GM12891 (cell line): ENCODE data around the gene SLC16A9. TPM values are rescaled to one million over a fixed set of nuclear protein-coding genes. Genes with fewer than 3 reads are reported as not detected.
"Not testable (repeated sequence)": the region's sequence is repeated elsewhere in the genome, so short reads cannot be mapped to it uniquely, and the experiment has no call there.

Source experiments
- DNase-seq: peaks from one replicate; pipeline ENCODE4 v3.0.0; 2011; ENCODE audit warnings: low spot score; ENCODE audit not compliant: insufficient read length
- FAIRE-seq: peaks from 2 replicates; lab custom pipeline; 2011; peaks lifted over from hg19 to GRCh38; lab: Jason Lieb, UNC
- PAX5 ChIP-seq: IDR thresholded peaks from 2 replicates; pipeline ENCODE4 v1.6.1; 2011; ENCODE audit warnings: low read length, moderate library complexity, mild to moderate bottlenecking; ENCODE audit not compliant: insufficient read depth, severe bottlenecking
- POLR2A ChIP-seq: IDR thresholded peaks from 2 replicates; pipeline ENCODE4 v1.6.1; 2011; ENCODE audit warnings: low read depth, low read length, control low read depth
- POLR2AphosphoS5 ChIP-seq: IDR thresholded peaks from 2 replicates; pipeline ENCODE4 v1.6.1; 2011; ENCODE audit warnings: low read depth, low read length, control low read depth
- POU2F2 ChIP-seq: IDR thresholded peaks from 2 replicates; pipeline ENCODE4 v1.6.1; 2011; ENCODE audit warnings: low read depth, mild to moderate bottlenecking, control low read depth, low read length, moderate library complexity
- SPI1 ChIP-seq: IDR thresholded peaks from 2 replicates; pipeline ENCODE4 v1.6.1; 2011; ENCODE audit warnings: low read depth, low read length, control low read depth
- TAF1 ChIP-seq: IDR thresholded peaks from 2 replicates; pipeline ENCODE4 v1.6.1; 2011; ENCODE audit warnings: low read depth, low read length, control low read depth
- polyA plus RNA-seq: library from polyadenylated mRNA; unstranded; fragments of >200 nt; gene quantifications from one replicate; pipeline ENCODE4 v1.2.1, GENCODE V29; 2012; ENCODE audit warnings: low read depth, missing spikeins, inconsistent platforms; ENCODE audit not compliant: missing spikeins

Gene SLC16A9
- 1.0 TPM for polyA plus RNA-seq

- DNase-seq (peak; percentile 71), FAIRE-seq (no peak)
- no peak for TF ChIP-seq TAF1
- TF ChIP-seq PAX5 = no peak
- TF ChIP-seq POLR2AphosphoS5 = no peak
- no peak for TF ChIP-seq POU2F2
- no peak for TF ChIP-seq SPI1
- TF ChIP-seq POLR2A = no peak
Observed at GRCh38 chr10:59709395-59710125, at the start of gene SLC16A9. Gene SLC16A9, minus strand, starts transcription at chr10:59709850. Its CDS starts 25,559 bp downstream, at chr10:59684291.

GRCh38 chr10:59757966-59758365 lies 48.3 kb upstream of the SLC16A9 start:
- FAIRE-seq = no peak
- DNase-seq = no peak
- no peak for TF ChIP-seq SPI1
- no peak for TF ChIP-seq POU2F2
- no peak for TF ChIP-seq PAX5
- TF ChIP-seq TAF1 = no peak
- TF ChIP-seq POLR2A = no peak
- no peak for TF ChIP-seq POLR2AphosphoS5

GRCh38 chr10:59754951-59755350 lies 45.3 kb upstream of the SLC16A9 start:
- DNase-seq = no peak
- FAIRE-seq = no peak

GRCh38 chr10:59753267-59753666 lies 43.6 kb upstream of the SLC16A9 start, which contains the start of gene MRLN:
Gene MRLN, minus strand, starts transcription at chr10:59753455.
- DNase-seq (no peak), FAIRE-seq (no peak)
- no peak for TF ChIP-seq PAX5

More at GRCh38 chr10:59754951-59755350, 45.3 kb upstream of the SLC16A9 start:
- TF ChIP-seq SPI1 (no peak), POLR2AphosphoS5 (no peak), POU2F2 (no peak), POLR2A (no peak), PAX5 (no peak), TAF1 (no peak)

GRCh38 chr10:59752278-59752940 lies 42.8 kb upstream of the SLC16A9 start:
- no peak for TF ChIP-seq PAX5
- no peak for TF ChIP-seq SPI1
- no peak for TF ChIP-seq POLR2A
- TF ChIP-seq POU2F2 = no peak
- no peak for TF ChIP-seq POLR2AphosphoS5
- no peak for TF ChIP-seq TAF1
- FAIRE-seq (no peak), DNase-seq (no peak)

GRCh38 chr10:59750155-59750945 lies 40.7 kb upstream of the SLC16A9 start:
- DNase-seq (no peak), FAIRE-seq (no peak)

GRCh38 chr10:59748834-59749233 lies 39.2 kb upstream of the SLC16A9 start:
- FAIRE-seq (no peak), DNase-seq (peak; percentile 5)
- TF ChIP-seq TAF1 (no peak), POLR2AphosphoS5 (no peak), SPI1 (no peak), PAX5 (no peak), POLR2A (no peak), POU2F2 (no peak)

More at GRCh38 chr10:59750155-59750945, 40.7 kb upstream of the SLC16A9 start:
- no peak for TF ChIP-seq POU2F2
- TF ChIP-seq POLR2A = no peak
- TF ChIP-seq POLR2AphosphoS5 = no peak
- no peak for TF ChIP-seq TAF1
- no peak for TF ChIP-seq SPI1
- no peak for TF ChIP-seq PAX5

- FAIRE-seq (no peak), DNase-seq (no peak)
- TF ChIP-seq SPI1 = no peak
Observed at GRCh38 chr10:59745163-59745650, 35.6 kb upstream of the SLC16A9 start.

GRCh38 chr10:59744762-59745161 lies 35.1 kb upstream of the SLC16A9 start:
- not testable (repeated sequence) for FAIRE-seq, DNase-seq

- not testable (repeated sequence) for DNase-seq, FAIRE-seq
Observed at GRCh38 chr10:59744156-59744555, 34.5 kb upstream of the SLC16A9 start.

- no peak for DNase-seq
- no peak for FAIRE-seq
- TF ChIP-seq POU2F2 (no peak), POLR2AphosphoS5 (no peak), PAX5 (no peak), SPI1 (no peak), TAF1 (no peak), POLR2A (no peak)
Observed at GRCh38 chr10:59741583-59741982, 31.9 kb upstream of the SLC16A9 start.
